Fibroblast of lung (primary cell): Measurements from ENCODE around the gene ZDHHC8. TPM values are rescaled to one million over a fixed set of nuclear protein-coding genes. Genes with fewer than 3 reads are reported as not detected.

Source experiments
- DNase-seq, 2 donors: peaks; one replicate each; pipeline versions ENCODE4 v3.0.0 to v3.0.0-alpha.2; 2010; ENCODE audit warnings: low read depth in 2 of 2
- H2AFZ ChIP-seq: 2 replicates; pipeline ENCODE4 v1.5.1; 2012; ENCODE audit warnings: low read length, control low read depth, inconsistent platforms
- H3K27ac ChIP-seq: 2 replicates; pipeline ENCODE4 v1.5.1; 2011; ENCODE audit warnings: low read length, control low read depth; ENCODE audit not compliant: insufficient read depth
- H3K27me3 ChIP-seq: 2 replicates; pipeline ENCODE4 v1.5.1; 2011; ENCODE audit warnings: mild to moderate bottlenecking, low read length; ENCODE audit not compliant: control insufficient read depth, insufficient read depth
- H3K36me3 ChIP-seq: 2 replicates; pipeline ENCODE4 v1.5.1; 2011; ENCODE audit warnings: low read length; ENCODE audit not compliant: control insufficient read depth, insufficient read depth
- H3K4me1 ChIP-seq: 2 replicates; pipeline ENCODE4 v1.5.1; 2011; ENCODE audit warnings: low read length; ENCODE audit not compliant: control insufficient read depth, insufficient read depth; ENCODE audit errors: extremely low read depth
- H3K4me2 ChIP-seq: 2 replicates; pipeline ENCODE4 v1.5.1; 2011; ENCODE audit warnings: low read length, control low read depth; ENCODE audit not compliant: insufficient read depth; ENCODE audit errors: extremely low read depth
- H3K4me3 ChIP-seq, 4 experiments: fragments of 200-600 bp in 1 of 4; sonication (generic) in 1 of 4; replicated peaks in 1 of 4; 2 replicates each; pipeline ENCODE4 v1.5.1; 2011 to 2016; ENCODE audit warnings: low read length in 4 of 4, low read depth in 3 of 4, mild to moderate bottlenecking in 3 of 4, control low read depth in 2 of 4, inconsistent platforms in 1 of 4, mixed read lengths in 1 of 4; ENCODE audit not compliant: insufficient read depth in 1 of 4; ENCODE audit errors: control extremely low read depth in 1 of 4
- H3K79me2 ChIP-seq: 2 replicates; pipeline ENCODE4 v1.5.1; 2012; ENCODE audit warnings: mild to moderate bottlenecking, low read length, inconsistent platforms; ENCODE audit not compliant: control insufficient read depth, insufficient read depth
- H3K9ac ChIP-seq: 2 replicates; pipeline ENCODE4 v1.5.1; 2011; ENCODE audit warnings: mild to moderate bottlenecking, low read length, control low read depth; ENCODE audit not compliant: insufficient read depth
- H3K9me3 ChIP-seq: 2 replicates; pipeline ENCODE4 v1.5.1; 2012; ENCODE audit warnings: low read depth, low read length; ENCODE audit not compliant: control insufficient read depth, insufficient read depth
- H4K20me1 ChIP-seq: 2 replicates; pipeline ENCODE4 v1.5.1; 2011; ENCODE audit warnings: low read length; ENCODE audit not compliant: control insufficient read depth, insufficient read depth; ENCODE audit errors: extremely low read depth
- CTCF ChIP-seq, 2 donors: IDR thresholded peaks in 1 of 2; conservative IDR thresholded peaks in 1 of 2; 1 replicate in 1 of 2; 2 replicates in 1 of 2; pipeline ENCODE4 v1.5.1; 2011 to 2012; ENCODE audit warnings: low read length in 2 of 2, control low read depth in 1 of 2, inconsistent platforms in 1 of 2, low read depth in 1 of 2, mild to moderate bottlenecking in 1 of 2
- EZH2 ChIP-seq: IDR thresholded peaks from 2 replicates; pipeline ENCODE4 v1.5.1; 2012; ENCODE audit warnings: low read length, control low read depth, mild to moderate bottlenecking; ENCODE audit errors: missing control alignments
- polyA plus RNA-seq, 2 donors: library from polyadenylated mRNA; depleted of rRNA in 1 of 2; stranded (reverse) in 1 of 2; unstranded in 1 of 2; fragments of >200 nt; gene quantifications; 2 replicates each; pipeline ENCODE4 v1.2.1, GENCODE V29; 2011 to 2012; ENCODE audit warnings: missing spikeins in 1 of 2
- total RNA-seq: library from RNA; depleted of rRNA; stranded (reverse); fragments of >200 nt; gene quantifications from 2 replicates; pipeline ENCODE4 v1.2.1, GENCODE V29; 2014

Gene ZDHHC8
- total and polyA plus RNA-seq, 2 donors (not counting 1 experiment from before 2014, with no cell fraction given) = 6.6 to 26.2 TPM

GRCh38 chr22:20174785-20175596, 43.4 kb downstream of the ZDHHC8 start:
- H3K36me3 ChIP-seq = no peaks in the 10 kb centered on the region
- no peaks in the 10 kb centered on the region for H3K27me3 ChIP-seq
- TF ChIP-seq EZH2 (no peak), CTCF (conservative IDR thresholded peaks at IDR 0.05 in 1 of 2, IDR thresholded peaks at IDR 0.05 in 1 of 2; ENCODE audit: low read depth in 1 of 2, low read length in 2 of 2) (peak; percentile 15 to 33)
- no peak overlapping the region for H2AFZ ChIP-seq
- H3K4me3 ChIP-seq = no peak overlapping the region
- no peak overlapping the region for H3K4me2 ChIP-seq
- no peaks in the 10 kb centered on the region for H3K79me2 ChIP-seq
- no peaks in the 10 kb centered on the region for H3K4me1 ChIP-seq
- peak in 1 of 2 donors; percentile 15 for DNase-seq
- no peaks in the 10 kb centered on the region for H4K20me1 ChIP-seq
- no peaks in the 10 kb centered on the region for H3K9me3 ChIP-seq
- H3K27ac ChIP-seq = no peak overlapping the region
- H3K9ac ChIP-seq = no peak overlapping the region

GRCh38 chr22:20175597-20175900, 43.9 kb downstream of the ZDHHC8 start:
- Histone ChIP-seq H3K27ac (no peak overlapping the region), H2AFZ (no peak overlapping the region), H3K9me3 (no peaks in the 10 kb centered on the region), H3K9ac (no peak overlapping the region), H4K20me1 (no peaks in the 10 kb centered on the region), H3K79me2 (no peaks in the 10 kb centered on the region), H3K27me3 (no peaks in the 10 kb centered on the region), H3K36me3 (no peaks in the 10 kb centered on the region), H3K4me3 (no peak overlapping the region), H3K4me1 (no peaks in the 10 kb centered on the region), H3K4me2 (no peak overlapping the region)
- TF ChIP-seq CTCF (conservative IDR thresholded peaks at IDR 0.05 in 1 of 2, IDR thresholded peaks at IDR 0.05 in 1 of 2; ENCODE audit: low read depth in 1 of 2, low read length in 2 of 2) (no peak), EZH2 (no peak)
- DNase-seq = peak in 1 of 2 donors; percentile 16

GRCh38 chr22:20176421-20177085, 44.9 kb downstream of the ZDHHC8 start:
- H3K4me2 ChIP-seq = no peak overlapping the region
- no peak overlapping the region for H3K27ac ChIP-seq
- H3K9ac ChIP-seq = no peak overlapping the region

More at GRCh38 chr22:20176421-20177085, 44.9 kb downstream of the ZDHHC8 start:
- Histone ChIP-seq H4K20me1 (no peaks in the 10 kb centered on the region), H3K79me2 (no peaks in the 10 kb centered on the region), H3K36me3 (no peaks in the 10 kb centered on the region), H3K4me1 (no peaks in the 10 kb centered on the region), H2AFZ (no peak overlapping the region), H3K9me3 (no peaks in the 10 kb centered on the region), H3K4me3 (no peak overlapping the region), H3K27me3 (no peaks in the 10 kb centered on the region)
- no peak for DNase-seq
- TF ChIP-seq CTCF (conservative IDR thresholded peaks at IDR 0.05 in 1 of 2, IDR thresholded peaks at IDR 0.05 in 1 of 2; ENCODE audit: low read depth in 1 of 2, low read length in 2 of 2) (no peak), EZH2 (no peak)
